ENCODE measurements around the gene PLXNA4.

The PLXNA4 gene

GRCh38 chr7:132090444-132090843 is 485.8 kb downstream of the PLXNA4 start:
- H3K4me3 ChIP-seq (ENCODE audit: low read depth, low read length) = no peak overlapping the region
- no peak overlapping the region for H3K9ac ChIP-seq (ENCODE audit: low read depth, low read length)
- no peaks in the 10 kb centered on the region for H3K27me3 ChIP-seq (ENCODE audit: control insufficient read depth, insufficient read depth, low read length)
- no peaks in the 10 kb centered on the region for H3K9me3 ChIP-seq (ENCODE audit: control insufficient read depth, insufficient read depth, low read length)
- no peaks in the 10 kb centered on the region for H3K4me1 ChIP-seq (ENCODE audit: control insufficient read depth, insufficient read depth, low read length)
- no peaks in the 10 kb centered on the region for H3K36me3 ChIP-seq (ENCODE audit: control insufficient read depth, insufficient read depth, low read length)

GRCh38 chr7:132089356-132089755 is 486.9 kb downstream of the PLXNA4 start:
- Histone ChIP-seq H3K36me3 (ENCODE audit: control insufficient read depth, insufficient read depth, low read length) (no peaks in the 10 kb centered on the region), H3K4me1 (ENCODE audit: control insufficient read depth, insufficient read depth, low read length) (no peaks in the 10 kb centered on the region), H3K9me3 (ENCODE audit: control insufficient read depth, insufficient read depth, low read length) (no peaks in the 10 kb centered on the region), H3K27me3 (ENCODE audit: control insufficient read depth, insufficient read depth, low read length) (no peaks in the 10 kb centered on the region), H3K4me3 (ENCODE audit: low read depth, low read length) (no peak overlapping the region), H3K9ac (ENCODE audit: low read depth, low read length) (no peak overlapping the region)

- Histone ChIP-seq H3K36me3 (ENCODE audit: control insufficient read depth, insufficient read depth, low read length) (no peaks in the 10 kb centered on the region), H3K9ac (ENCODE audit: low read depth, low read length) (no peak overlapping the region), H3K9me3 (ENCODE audit: control insufficient read depth, insufficient read depth, low read length) (no peaks in the 10 kb centered on the region), H3K27me3 (ENCODE audit: control insufficient read depth, insufficient read depth, low read length) (no peaks in the 10 kb centered on the region), H3K4me3 (ENCODE audit: low read depth, low read length) (no peak overlapping the region), H3K4me1 (ENCODE audit: control insufficient read depth, insufficient read depth, low read length) (no peaks in the 10 kb centered on the region)
These were observed 488.8 kb downstream of the PLXNA4 start for GRCh38 chr7:132087421-132087820.

- no peak overlapping the region for H3K9ac ChIP-seq (ENCODE audit: low read depth, low read length)
- no peaks in the 10 kb centered on the region for H3K9me3 ChIP-seq (ENCODE audit: control insufficient read depth, insufficient read depth, low read length)
- H3K27me3 ChIP-seq (ENCODE audit: control insufficient read depth, insufficient read depth, low read length) = no peaks in the 10 kb centered on the region
- H3K4me1 ChIP-seq (ENCODE audit: control insufficient read depth, insufficient read depth, low read length) = no peaks in the 10 kb centered on the region
- H3K4me3 ChIP-seq (ENCODE audit: low read depth, low read length) = no peak overlapping the region
- no peaks in the 10 kb centered on the region for H3K36me3 ChIP-seq (ENCODE audit: control insufficient read depth, insufficient read depth, low read length)
These were observed 491.4 kb downstream of the PLXNA4 start for GRCh38 chr7:132084776-132085388.

- H3K27me3 ChIP-seq (ENCODE audit: control insufficient read depth, insufficient read depth, low read length) = no peaks in the 10 kb centered on the region
These were observed 492.6 kb downstream of the PLXNA4 start for GRCh38 chr7:132083537-132084123.

GRCh38 chr7:132083126-132083525 is 493.1 kb downstream of the PLXNA4 start:
- no peaks in the 10 kb centered on the region for H3K27me3 ChIP-seq (ENCODE audit: control insufficient read depth, insufficient read depth, low read length)
- H3K9ac ChIP-seq (ENCODE audit: low read depth, low read length) = no peak overlapping the region
- no peaks in the 10 kb centered on the region for H3K4me1 ChIP-seq (ENCODE audit: control insufficient read depth, insufficient read depth, low read length)
- no peak overlapping the region for H3K4me3 ChIP-seq (ENCODE audit: low read depth, low read length)
- H3K9me3 ChIP-seq (ENCODE audit: control insufficient read depth, insufficient read depth, low read length) = no peaks in the 10 kb centered on the region
- H3K36me3 ChIP-seq (ENCODE audit: control insufficient read depth, insufficient read depth, low read length) = no peaks in the 10 kb centered on the region

More at GRCh38 chr7:132083537-132084123, 492.6 kb downstream of the PLXNA4 start:
- H3K36me3 ChIP-seq (ENCODE audit: control insufficient read depth, insufficient read depth, low read length) = no peaks in the 10 kb centered on the region
- H3K4me1 ChIP-seq (ENCODE audit: control insufficient read depth, insufficient read depth, low read length) = no peaks in the 10 kb centered on the region
- no peak overlapping the region for H3K9ac ChIP-seq (ENCODE audit: low read depth, low read length)
- no peak overlapping the region for H3K4me3 ChIP-seq (ENCODE audit: low read depth, low read length)
- H3K9me3 ChIP-seq (ENCODE audit: control insufficient read depth, insufficient read depth, low read length) = no peaks in the 10 kb centered on the region

GRCh38 chr7:132082394-132082793 is 493.9 kb downstream of the PLXNA4 start:
- no peak overlapping the region for H3K9ac ChIP-seq (ENCODE audit: low read depth, low read length)
- no peak overlapping the region for H3K4me3 ChIP-seq (ENCODE audit: low read depth, low read length)
- no peaks in the 10 kb centered on the region for H3K27me3 ChIP-seq (ENCODE audit: control insufficient read depth, insufficient read depth, low read length)
- no peaks in the 10 kb centered on the region for H3K9me3 ChIP-seq (ENCODE audit: control insufficient read depth, insufficient read depth, low read length)
- no peaks in the 10 kb centered on the region for H3K4me1 ChIP-seq (ENCODE audit: control insufficient read depth, insufficient read depth, low read length)
- no peaks in the 10 kb centered on the region for H3K36me3 ChIP-seq (ENCODE audit: control insufficient read depth, insufficient read depth, low read length)

- Histone ChIP-seq H3K4me1 (ENCODE audit: control insufficient read depth, insufficient read depth, low read length) (no peaks in the 10 kb centered on the region), H3K9ac (ENCODE audit: low read depth, low read length) (no peak overlapping the region), H3K36me3 (ENCODE audit: control insufficient read depth, insufficient read depth, low read length) (no peaks in the 10 kb centered on the region), H3K27me3 (ENCODE audit: control insufficient read depth, insufficient read depth, low read length) (no peaks in the 10 kb centered on the region), H3K4me3 (ENCODE audit: low read depth, low read length) (no peak overlapping the region), H3K9me3 (ENCODE audit: control insufficient read depth, insufficient read depth, low read length) (no peaks in the 10 kb centered on the region)
These were observed 494.6 kb downstream of the PLXNA4 start for GRCh38 chr7:132081686-132082085.

GRCh38 chr7:132080967-132081668 is 495.2 kb downstream of the PLXNA4 start:
- Histone ChIP-seq H3K27me3 (ENCODE audit: control insufficient read depth, insufficient read depth, low read length) (no peaks in the 10 kb centered on the region), H3K4me3 (ENCODE audit: low read depth, low read length) (no peak overlapping the region), H3K9ac (ENCODE audit: low read depth, low read length) (no peak overlapping the region), H3K9me3 (ENCODE audit: control insufficient read depth, insufficient read depth, low read length) (no peaks in the 10 kb centered on the region), H3K4me1 (ENCODE audit: control insufficient read depth, insufficient read depth, low read length) (no peaks in the 10 kb centered on the region), H3K36me3 (ENCODE audit: control insufficient read depth, insufficient read depth, low read length) (no peaks in the 10 kb centered on the region)

- H3K9ac ChIP-seq (ENCODE audit: low read depth, low read length) = no peak overlapping the region
- H3K36me3 ChIP-seq (ENCODE audit: control insufficient read depth, insufficient read depth, low read length) = no peaks in the 10 kb centered on the region
- no peaks in the 10 kb centered on the region for H3K9me3 ChIP-seq (ENCODE audit: control insufficient read depth, insufficient read depth, low read length)
- H3K27me3 ChIP-seq (ENCODE audit: control insufficient read depth, insufficient read depth, low read length) = no peaks in the 10 kb centered on the region
- H3K4me3 ChIP-seq (ENCODE audit: low read depth, low read length) = no peak overlapping the region
- H3K4me1 ChIP-seq (ENCODE audit: control insufficient read depth, insufficient read depth, low read length) = no peaks in the 10 kb centered on the region
These were observed 495.8 kb downstream of the PLXNA4 start for GRCh38 chr7:132080467-132080866.

- H3K9me3 ChIP-seq (ENCODE audit: control insufficient read depth, insufficient read depth, low read length) = no peaks in the 10 kb centered on the region
- H3K4me1 ChIP-seq (ENCODE audit: control insufficient read depth, insufficient read depth, low read length) = no peaks in the 10 kb centered on the region
- no peaks in the 10 kb centered on the region for H3K27me3 ChIP-seq (ENCODE audit: control insufficient read depth, insufficient read depth, low read length)
- H3K9ac ChIP-seq (ENCODE audit: low read depth, low read length) = no peak overlapping the region
- no peak overlapping the region for H3K4me3 ChIP-seq (ENCODE audit: low read depth, low read length)
- H3K36me3 ChIP-seq (ENCODE audit: control insufficient read depth, insufficient read depth, low read length) = no peaks in the 10 kb centered on the region
These were observed 497.2 kb downstream of the PLXNA4 start for GRCh38 chr7:132078891-132079735.
